ENCODE results near the gene PCLO.

The PCLO gene, protein sequence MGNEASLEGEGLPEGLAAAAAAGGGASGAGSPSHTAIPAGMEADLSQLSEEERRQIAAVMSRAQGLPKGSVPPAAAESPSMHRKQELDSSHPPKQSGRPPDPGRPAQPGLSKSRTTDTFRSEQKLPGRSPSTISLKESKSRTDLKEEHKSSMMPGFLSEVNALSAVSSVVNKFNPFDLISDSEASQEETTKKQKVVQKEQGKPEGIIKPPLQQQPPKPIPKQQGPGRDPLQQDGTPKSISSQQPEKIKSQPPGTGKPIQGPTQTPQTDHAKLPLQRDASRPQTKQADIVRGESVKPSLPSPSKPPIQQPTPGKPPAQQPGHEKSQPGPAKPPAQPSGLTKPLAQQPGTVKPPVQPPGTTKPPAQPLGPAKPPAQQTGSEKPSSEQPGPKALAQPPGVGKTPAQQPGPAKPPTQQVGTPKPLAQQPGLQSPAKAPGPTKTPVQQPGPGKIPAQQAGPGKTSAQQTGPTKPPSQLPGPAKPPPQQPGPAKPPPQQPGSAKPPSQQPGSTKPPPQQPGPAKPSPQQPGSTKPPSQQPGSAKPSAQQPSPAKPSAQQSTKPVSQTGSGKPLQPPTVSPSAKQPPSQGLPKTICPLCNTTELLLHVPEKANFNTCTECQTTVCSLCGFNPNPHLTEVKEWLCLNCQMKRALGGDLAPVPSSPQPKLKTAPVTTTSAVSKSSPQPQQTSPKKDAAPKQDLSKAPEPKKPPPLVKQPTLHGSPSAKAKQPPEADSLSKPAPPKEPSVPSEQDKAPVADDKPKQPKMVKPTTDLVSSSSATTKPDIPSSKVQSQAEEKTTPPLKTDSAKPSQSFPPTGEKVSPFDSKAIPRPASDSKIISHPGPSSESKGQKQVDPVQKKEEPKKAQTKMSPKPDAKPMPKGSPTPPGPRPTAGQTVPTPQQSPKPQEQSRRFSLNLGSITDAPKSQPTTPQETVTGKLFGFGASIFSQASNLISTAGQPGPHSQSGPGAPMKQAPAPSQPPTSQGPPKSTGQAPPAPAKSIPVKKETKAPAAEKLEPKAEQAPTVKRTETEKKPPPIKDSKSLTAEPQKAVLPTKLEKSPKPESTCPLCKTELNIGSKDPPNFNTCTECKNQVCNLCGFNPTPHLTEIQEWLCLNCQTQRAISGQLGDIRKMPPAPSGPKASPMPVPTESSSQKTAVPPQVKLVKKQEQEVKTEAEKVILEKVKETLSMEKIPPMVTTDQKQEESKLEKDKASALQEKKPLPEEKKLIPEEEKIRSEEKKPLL (N-terminal part only)

DNA sequence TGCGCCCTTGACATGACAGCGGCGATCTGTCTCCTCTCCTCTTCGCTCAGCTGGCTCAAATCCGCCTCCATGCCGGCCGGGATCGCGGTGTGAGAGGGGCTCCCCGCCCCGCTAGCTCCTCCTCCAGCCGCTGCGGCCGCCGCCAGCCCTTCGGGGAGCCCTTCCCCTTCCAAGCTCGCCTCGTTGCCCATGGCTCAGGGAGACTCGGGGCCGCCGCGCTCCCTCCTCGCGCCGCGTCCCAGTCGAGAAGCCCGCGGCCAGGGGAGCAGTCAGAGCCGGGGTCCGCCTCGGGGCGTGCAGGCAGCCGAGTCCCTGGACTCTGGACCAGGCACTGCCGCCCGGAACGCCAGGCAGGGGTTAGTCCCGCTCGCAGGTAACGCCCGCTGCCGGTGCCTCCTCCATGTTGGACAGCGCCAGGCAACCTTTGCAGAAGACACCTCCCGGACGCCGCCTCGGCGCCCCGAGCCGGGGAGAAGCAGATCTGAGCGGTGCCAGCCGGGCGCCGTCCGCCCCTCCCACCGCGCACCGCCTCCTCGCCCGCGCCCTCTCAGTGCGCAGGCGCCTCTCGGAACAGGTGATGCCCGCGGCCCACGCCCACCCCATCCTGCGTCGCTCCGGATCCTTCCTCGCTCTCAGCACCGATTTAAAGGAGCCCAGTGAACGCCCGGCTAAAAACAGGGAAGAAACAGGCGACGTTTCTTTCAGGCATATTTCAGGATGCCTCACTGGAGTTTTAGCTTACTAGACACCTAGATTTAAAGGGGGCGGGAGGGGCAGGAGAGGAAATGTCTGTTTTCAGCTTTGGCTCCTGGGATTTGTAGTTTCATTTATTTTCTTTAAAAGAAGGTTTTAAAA, at the start of gene PCLO:
PCLO (minus strand) TSS at position 483 of the 855 bp plus-strand sequence; CDS start at position 191, 292 bp downstream.
- peak in 3 of 4 experiments; percentile 7 to 30 (median 21) for DNase-seq (ENCODE audit: low read depth in 4 of 4, low spot score in 1 of 4)

DNA sequence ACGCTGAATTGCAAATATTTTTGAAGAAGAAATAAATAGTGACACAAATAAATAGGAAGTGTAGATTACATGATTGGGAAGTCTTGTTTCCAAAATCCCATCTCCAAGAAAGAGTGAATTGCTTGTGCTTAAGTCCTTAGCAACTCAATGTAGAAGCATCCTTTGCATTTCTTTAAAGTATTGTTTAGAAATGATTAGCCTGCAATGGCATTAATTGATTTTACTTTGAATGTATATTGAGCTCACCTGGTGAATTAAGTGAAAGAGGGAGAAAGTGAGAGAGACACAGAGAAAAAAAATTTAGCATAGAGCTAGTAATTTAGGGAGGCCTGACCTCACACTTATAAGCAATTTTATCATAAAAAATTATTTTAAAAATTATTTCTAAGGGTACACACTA, 49.0 kb upstream of the PCLO start:
- no peak for DNase-seq (ENCODE audit: low read depth in 4 of 4, low spot score in 1 of 4)

DNA sequence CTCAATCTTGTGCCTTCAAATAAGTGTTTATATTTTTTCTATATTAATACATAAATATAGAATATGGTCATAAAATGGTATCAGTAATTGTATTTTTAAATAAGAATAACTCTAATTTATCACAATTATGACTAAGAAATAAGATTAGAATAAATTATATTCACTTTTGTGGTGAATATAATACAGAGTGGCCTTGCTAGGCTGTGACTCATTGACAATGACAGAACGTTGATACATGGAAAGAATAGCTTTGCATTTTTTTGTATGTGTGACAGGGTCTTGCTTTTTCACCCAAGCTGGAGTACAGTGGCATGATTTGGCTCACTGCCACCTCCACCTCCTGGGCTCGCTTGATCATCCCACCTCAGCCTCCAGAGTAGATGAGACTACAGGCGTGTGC, 47.8 kb upstream of the PCLO start:
- no peak for DNase-seq (ENCODE audit: low read depth in 4 of 4, low spot score in 1 of 4)

DNA sequence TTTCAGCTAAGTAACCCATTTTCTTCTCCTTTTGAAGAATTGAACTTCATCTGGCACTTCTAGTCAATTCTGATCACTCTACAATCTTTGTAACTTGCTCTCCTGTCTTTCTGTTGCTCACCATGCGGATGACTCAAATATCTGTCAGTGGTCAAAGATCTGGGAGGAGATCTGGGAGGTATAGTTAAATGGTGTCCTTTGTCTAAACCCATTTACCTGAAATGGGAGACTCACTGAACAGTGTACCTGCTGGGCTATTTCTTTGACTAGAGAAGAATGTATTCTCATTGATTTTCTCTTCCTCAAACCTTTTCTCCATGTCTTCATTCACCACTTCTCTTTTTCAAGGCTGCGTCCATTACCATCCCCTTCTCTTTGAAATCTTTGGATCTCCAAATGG, 42.0 kb upstream of the PCLO start:
- no peak for DNase-seq (ENCODE audit: low read depth in 4 of 4, low spot score in 1 of 4)

DNA sequence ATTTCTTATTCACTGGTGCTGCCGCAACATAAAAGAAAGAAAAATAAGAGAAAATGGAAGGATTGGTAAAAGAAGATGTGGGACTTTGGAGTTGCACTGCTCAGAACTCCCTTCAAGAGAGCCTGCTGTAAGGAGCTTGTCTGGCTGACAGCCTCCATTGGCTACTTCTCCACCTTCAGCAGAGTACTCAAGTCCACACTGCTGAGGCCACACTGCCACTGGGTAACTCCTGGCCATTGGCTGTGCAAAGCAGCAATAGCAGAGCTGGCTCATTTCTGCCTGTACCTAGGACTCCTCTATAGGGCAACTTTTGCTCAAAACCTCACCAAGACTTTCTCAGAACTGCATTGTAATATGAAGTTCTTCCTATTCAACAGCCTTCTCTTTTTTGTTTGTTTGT, 38.7 kb upstream of the PCLO start:
- DNase-seq (ENCODE audit: low read depth in 4 of 4, low spot score in 1 of 4): no peak

DNA sequence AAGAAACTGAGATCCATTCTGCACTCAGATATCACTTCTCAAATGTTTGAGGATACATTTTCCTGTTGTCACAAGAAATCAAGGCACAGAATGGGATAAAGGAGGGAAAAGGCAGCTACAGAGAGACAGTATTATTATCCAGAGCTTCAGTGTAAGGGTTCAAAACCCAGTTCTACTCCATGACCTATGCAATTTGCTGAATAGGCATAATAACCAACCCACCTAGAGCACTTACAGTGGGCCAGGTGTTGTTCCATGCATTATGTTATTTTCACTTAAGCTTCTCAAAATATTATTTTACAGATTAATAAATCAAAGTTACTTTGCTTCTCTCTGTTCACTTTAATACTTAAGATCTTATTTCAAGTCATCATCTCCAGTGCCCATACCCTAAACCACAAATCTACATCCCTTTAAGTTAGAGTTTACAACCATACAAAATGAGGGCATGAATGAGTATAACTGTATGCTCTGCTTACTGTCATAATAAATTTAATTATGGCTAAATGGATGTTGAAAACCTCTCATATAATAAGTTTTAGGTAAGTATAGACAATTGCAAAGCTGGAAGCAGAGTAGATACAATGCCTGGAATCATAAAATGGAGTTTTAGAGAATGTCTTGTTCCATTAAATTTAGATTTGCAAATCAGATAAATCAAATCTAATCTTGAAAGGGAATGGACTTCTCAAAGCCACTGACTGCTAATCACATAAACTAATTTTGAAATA, 28.1 kb upstream of the PCLO start:
- DNase-seq (ENCODE audit: low read depth in 4 of 4, low spot score in 1 of 4): no peak

DNA sequence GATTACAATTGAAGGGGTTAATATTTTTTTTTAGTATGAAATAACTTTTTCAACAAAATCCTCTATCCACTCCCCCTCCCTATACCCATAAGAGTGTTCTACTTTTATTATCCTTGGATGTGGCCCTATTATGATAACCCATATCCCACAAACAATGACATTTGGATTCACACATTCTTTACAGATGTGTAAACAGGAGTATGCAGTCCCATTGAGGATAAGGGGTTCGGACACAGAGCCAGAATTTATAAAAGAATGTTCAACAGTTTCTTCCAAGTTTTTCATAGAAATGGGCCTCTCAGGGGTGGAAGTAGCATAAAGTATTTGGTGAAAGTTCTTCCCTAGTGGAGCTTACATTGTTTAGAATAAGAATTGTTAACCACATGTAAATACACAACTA, 16.1 kb upstream of the PCLO start:
- no peak for DNase-seq (ENCODE audit: low read depth in 4 of 4, low spot score in 1 of 4)

DNA sequence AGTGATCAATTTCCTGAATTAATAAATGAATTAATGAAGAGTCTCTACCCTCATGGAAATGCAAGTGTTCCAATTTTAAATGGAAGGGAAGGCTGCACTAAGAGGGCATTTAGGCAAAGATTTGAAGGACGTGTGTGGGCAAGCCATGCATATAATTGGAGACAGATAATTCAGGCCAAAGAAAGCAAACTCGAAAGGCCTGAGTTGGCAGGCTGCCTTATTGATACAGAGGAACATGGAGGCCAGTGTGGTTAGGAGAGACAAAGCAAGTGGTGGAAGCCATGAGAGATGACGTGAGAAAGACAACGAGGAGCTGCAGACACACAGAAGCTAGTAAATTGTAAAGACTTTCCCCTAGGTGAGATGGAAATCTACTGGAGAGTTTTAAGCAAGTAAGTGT, 15.4 kb upstream of the PCLO start:
- no peak for DNase-seq (ENCODE audit: low read depth in 4 of 4, low spot score in 1 of 4)

DNA sequence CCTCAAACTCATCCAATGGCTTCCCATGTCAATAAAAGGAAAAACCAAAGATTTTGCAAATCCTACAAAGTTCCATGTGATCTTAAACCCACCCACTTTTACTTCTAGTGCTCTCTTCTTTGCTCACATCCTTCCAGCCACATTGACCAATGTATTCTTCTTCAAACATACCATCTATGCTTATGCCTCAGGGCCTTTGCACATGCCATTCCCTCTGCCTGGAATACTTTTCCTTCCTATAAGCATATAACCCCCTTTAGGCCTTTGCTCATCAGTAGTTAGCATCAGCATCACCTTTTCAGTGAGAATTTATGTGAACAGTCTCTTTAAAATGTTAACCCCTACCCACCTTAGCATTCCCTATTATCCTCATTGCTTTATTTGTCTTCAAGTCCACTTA, 11.0 kb upstream of the PCLO start:
- DNase-seq (ENCODE audit: low read depth in 4 of 4, low spot score in 1 of 4): no peak

DNA sequence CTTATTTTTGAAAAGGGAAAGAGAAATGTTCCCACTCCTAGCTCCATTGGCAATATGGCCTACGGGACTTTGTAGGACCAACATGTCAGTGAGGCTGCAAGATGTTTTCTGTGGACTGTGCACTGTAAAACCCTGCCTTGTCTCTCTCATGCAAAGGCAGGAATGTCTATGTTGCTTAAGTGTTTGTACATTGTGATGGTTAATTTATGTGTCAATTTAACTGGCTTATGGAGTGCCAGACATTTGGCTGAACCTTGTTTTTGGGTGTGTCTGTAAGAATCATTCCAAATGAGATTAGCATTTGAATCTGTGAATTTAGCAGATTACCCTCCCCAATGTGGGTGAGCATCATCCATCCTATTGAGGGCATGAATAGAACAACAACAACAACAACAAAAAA, 4.1 kb upstream of the PCLO start:
- DNase-seq (ENCODE audit: low read depth in 4 of 4, low spot score in 1 of 4): no peak

DNA sequence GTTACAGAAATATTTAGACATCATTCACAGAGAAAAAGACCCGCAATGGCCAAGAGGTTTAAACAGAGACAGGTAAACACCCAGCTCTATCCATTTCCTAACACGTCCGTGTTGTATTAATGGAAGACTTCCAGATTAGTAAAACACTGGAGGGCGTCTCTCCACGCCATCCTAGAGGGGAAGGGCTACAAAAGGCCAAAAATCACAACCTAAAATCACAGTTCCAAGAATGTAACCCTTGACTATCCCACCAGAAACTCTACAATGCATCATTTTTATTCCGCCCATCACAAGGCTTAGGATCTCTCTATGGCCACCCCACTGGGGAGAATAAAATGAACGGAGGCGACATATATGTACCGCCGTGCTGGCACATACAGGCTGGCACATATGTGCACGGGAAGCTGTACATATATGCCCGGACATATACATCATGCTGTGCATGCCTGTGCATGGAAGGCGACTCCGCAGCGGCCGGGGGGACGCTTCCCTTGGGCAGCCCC, 734 bp downstream of the PCLO start:
- DNase-seq (ENCODE audit: low read depth in 4 of 4, low spot score in 1 of 4): no peak

DNA sequence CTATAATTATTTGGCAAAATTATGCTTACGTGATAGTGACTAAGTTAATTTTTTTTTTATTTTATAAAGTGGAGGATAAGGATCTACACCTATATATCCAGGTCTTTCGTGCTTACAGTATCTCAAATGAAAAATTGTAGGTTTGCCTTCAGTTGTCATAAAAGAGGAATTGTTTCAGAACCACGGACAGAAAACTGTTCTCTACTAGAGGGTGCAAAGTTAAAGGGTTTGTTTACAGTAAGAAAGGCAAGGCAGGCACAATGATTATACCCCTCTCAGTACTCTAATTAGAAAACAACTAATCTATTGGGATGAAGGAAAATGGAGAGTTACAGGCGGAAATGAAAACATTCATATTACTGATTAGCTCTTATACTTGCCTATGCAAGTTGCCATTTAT, 1.5 kb downstream of the PCLO start:
- no peak for DNase-seq (ENCODE audit: low read depth in 4 of 4, low spot score in 1 of 4)

DNA sequence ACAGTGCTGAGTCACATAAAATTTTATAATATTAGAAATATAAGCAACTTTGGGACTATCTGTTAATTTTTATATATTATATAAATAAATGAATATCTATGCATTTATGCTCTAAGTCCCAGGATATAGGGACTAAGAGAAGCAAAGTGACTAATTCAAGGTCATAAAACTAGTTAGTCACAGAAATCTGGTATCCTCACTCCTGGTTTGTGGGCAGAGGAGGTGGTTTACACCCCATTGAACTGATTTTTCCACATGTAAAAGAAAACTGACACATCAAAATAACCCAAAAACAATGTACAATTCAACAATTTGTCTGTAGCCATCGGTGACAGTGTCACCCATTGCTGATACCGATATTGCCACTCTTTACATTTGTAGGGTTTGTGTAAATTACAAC, 3.0 kb downstream of the PCLO start:
- DNase-seq (ENCODE audit: low read depth in 4 of 4, low spot score in 1 of 4): no peak

DNA sequence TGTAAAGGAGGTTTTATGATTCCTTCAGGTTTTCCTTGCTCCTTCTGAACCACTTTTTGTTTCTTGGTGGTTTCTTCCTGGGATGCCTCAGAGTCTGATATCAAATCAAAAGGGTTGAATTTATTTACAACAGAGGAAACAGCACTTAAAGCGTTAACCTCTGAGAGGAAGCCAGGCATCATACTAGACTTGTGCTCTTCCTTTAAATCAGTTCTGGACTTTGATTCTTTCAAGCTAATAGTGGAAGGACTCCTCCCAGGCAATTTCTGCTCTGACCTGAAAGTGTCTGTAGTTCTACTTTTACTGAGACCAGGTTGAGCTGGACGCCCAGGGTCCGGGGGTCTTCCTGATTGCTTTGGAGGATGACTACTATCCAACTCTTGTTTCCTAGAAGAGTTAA, 6.7 kb downstream of the PCLO start:
- DNase-seq (ENCODE audit: low read depth in 4 of 4, low spot score in 1 of 4): no peak

DNA sequence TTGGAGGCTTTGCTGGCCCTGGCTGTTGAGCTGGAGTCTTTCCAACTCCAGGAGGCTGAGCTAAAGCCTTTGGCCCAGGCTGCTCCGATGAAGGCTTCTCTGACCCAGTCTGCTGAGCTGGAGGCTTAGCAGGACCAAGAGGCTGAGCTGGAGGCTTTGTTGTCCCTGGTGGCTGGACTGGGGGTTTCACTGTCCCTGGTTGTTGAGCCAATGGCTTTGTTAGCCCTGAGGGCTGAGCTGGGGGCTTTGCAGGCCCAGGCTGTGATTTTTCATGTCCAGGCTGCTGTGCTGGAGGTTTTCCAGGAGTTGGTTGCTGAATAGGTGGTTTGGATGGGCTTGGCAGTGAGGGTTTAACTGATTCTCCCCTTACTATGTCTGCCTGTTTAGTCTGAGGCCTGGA, 7.3 kb downstream of the PCLO start:
- no peak for DNase-seq (ENCODE audit: low read depth in 4 of 4, low spot score in 1 of 4)

DNA sequence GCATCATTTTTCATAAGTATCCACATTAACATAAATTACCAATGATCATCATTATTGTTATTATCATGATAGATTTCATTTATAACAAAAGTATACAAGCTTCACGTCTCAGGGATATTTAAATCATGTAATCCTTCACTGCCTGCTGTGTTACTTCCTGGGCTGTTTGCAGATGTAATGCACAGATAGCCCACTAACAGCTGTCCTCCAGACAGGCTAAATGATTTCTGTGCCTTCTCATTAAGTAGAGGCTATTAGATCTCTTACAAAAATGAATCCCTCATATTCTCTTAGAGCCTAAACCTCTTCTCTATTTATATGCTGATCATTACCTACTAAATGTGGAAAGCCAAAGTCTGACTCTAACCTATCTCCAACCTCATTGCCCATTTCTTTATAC, 9.3 kb downstream of the PCLO start:
- DNase-seq (ENCODE audit: low read depth in 4 of 4, low spot score in 1 of 4): no peak

DNA sequence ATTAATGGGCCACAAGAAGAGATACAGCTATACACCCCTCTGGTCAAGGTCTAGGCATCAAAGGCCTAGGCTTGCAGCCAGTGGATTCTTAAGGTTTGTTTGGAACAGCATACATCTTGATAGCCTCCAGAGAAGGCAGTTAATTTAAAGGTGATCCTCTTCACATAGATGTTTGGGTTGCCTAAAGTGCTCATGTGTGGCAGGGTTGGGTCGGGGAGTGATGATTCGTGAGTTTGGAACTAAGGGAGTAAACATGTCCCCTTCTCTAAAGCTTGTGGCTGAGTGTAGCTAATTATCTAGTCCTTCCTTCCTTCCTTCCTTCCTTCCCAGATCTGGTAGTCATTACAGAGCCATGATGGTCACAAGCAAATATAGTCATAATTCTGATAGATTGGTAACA, 12.4 kb downstream of the PCLO start:
- no peak for DNase-seq (ENCODE audit: low read depth in 4 of 4, low spot score in 1 of 4)

DNA sequence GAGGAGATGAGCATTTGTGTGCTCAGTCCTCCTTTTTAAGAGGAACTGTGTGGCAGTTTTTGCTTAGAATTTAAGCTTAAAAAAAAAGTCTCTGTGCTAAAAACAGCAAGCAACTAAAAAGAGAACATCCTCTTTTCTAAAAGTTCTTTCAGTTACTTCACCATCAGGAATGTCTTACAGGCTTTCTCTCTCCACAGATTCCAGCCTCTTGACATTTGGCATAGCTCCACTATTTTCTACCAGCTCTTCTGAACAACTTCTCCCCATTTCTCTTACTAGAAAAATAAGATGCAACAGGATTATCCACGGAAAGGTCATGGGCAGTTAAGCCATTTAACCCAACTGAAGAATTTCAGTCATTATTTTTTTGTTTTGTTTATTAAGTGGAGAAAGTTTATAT, 13.2 kb downstream of the PCLO start:
- no peak for DNase-seq (ENCODE audit: low read depth in 4 of 4, low spot score in 1 of 4)

DNA sequence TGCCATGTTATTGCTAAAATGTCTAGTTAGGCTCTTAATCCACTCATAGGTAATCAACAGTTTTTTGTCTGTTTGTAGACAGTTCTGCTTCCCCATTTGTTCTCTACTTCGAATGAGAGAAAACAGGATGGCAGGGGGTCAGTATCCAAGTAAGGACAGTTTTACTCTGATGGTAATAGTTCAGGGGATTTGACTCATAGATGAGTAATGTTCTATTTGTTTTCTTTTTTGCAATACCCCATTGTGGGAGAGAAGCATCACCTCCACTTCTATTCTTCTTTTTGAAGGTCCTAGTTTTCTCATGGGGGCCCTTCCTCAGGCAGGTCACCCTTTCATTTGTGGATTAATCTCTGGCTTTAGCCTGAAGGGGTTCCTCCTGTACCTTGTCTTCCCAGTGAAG, 13.9 kb downstream of the PCLO start:
- no peak for DNase-seq (ENCODE audit: low read depth in 4 of 4, low spot score in 1 of 4)

DNA sequence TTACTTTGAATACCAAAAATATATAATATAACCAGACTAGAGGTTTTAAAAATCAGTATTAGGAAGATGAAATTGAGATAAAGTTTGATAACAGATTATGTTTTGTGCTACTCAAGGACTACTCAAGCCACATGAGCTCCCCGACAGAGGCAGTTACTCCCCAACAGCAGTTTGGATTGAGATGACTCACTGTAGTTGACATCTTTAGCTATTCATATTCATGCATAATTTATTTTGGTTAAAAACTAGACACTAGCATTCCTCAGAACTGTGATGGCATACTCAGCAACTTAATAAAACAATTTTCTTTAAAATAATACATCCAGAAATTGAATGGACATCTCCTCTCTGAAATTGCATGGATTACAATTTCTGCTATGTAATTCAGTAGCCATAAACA, 19.6 kb downstream of the PCLO start:
- DNase-seq (ENCODE audit: low read depth in 4 of 4, low spot score in 1 of 4): no peak

Data from stimulated activated CD4-positive, alpha-beta T cell treated with anti-CD3 and anti-CD28 coated beads, Interleukin-1b, Interleukin-23, amount 100 ng/mL, for 24 hours (primary cell).